ENCODE measurements around the gene DCP1A.

GRCh38 chr3:53318522-53318921 lies 28.8 kb downstream of the DCP1A start:
- no peak for TF ChIP-seq CTCF (conservative IDR thresholded peaks at IDR 0.05; ENCODE audit: low read depth in 2 of 2)
- no peak for TF ChIP-seq POLR2AphosphoS5 (IDR thresholded peaks at IDR 0.05; ENCODE audit: low read depth)
- TF ChIP-seq JUNB (IDR thresholded peaks at IDR 0.05; ENCODE audit: unreplicated experiment): no peak
- no peak for TF ChIP-seq EZH2 (IDR thresholded peaks at IDR 0.05; ENCODE audit: low read depth, unreplicated experiment)
- no peak for TF ChIP-seq REST (IDR thresholded peaks at IDR 0.05; ENCODE audit: unreplicated experiment)
- TF ChIP-seq EZH2phosphoT487 (IDR thresholded peaks at IDR 0.05; ENCODE audit: unreplicated experiment): no peak

Data from GM23338 (cell line).